ES-I3 (cell line): Measurements from ENCODE around the gene ARHGEF4.

Source experiments
- H3K36me3 ChIP-seq: 2 replicates; pipeline ENCODE4 v1.6.1; 2013; ENCODE audit warnings: mild to moderate bottlenecking, low read length, control low read depth, moderate library complexity; ENCODE audit not compliant: insufficient read depth
- H3K4me1 ChIP-seq: 2 replicates; pipeline ENCODE4 v1.6.1; 2013; ENCODE audit warnings: mild to moderate bottlenecking, control low read depth, low read length; ENCODE audit not compliant: insufficient read depth
- H3K9ac ChIP-seq: 2 replicates; pipeline ENCODE4 v1.6.1; 2013; ENCODE audit warnings: low read depth, mild to moderate bottlenecking, low read length, moderate library complexity
- H3K9me3 ChIP-seq: 2 replicates; pipeline ENCODE4 v1.6.1; 2013; ENCODE audit warnings: mild to moderate bottlenecking, low read length, moderate library complexity; ENCODE audit not compliant: control insufficient read depth, insufficient read depth

Gene ARHGEF4

GRCh38 chr2:131038258-131039100 lies 201.8 kb downstream of the ARHGEF4 start:
- Histone ChIP-seq H3K36me3 (no peaks in the 10 kb centered on the region), H3K4me1 (peaks cover 5% of the 10 kb centered on the region; the same call in 1 of the 2 replicates), H3K9me3 (no peaks in the 10 kb centered on the region), H3K9ac (no peak overlapping the region)

GRCh38 chr2:131039101-131039440 lies 202.4 kb downstream of the ARHGEF4 start:
- Histone ChIP-seq H3K4me1 (peaks cover 1% of the 10 kb centered on the region; the same call in 1 of the 2 replicates), H3K9me3 (no peaks in the 10 kb centered on the region), H3K36me3 (no peaks in the 10 kb centered on the region)

DNA sequence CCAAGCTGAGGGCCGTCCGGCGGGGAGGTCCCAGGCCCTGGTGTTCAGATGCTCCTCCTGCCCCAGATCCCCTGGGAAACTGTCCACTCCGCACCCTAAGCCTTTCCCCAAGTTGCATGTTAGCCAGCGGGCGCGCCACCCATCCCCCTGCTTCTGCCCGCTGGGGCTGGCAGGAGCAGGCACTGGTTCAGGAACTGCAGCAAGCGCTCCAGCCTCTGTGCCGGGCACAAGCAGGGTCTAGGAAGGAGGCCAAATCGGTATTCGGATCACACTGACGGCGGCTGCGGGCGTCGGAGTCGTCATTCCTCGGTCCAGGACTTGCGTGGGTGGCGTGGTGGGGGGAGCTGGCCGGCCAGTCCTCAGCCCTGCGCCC lies 202.8 kb downstream of the ARHGEF4 start:
- Histone ChIP-seq H3K36me3 (no peaks in the 10 kb centered on the region), H3K4me1 (no peaks in the 10 kb centered on the region; the same call in 1 of the 2 replicates), H3K9me3 (no peaks in the 10 kb centered on the region), H3K9ac (no peak overlapping the region)

More at GRCh38 chr2:131039101-131039440, 202.4 kb downstream of the ARHGEF4 start:
- no peak overlapping the region for H3K9ac ChIP-seq

- H3K9me3 ChIP-seq = no peaks in the 10 kb centered on the region
- H3K36me3 ChIP-seq = no peaks in the 10 kb centered on the region
- H3K9ac ChIP-seq = no peak overlapping the region
- no peaks in the 10 kb centered on the region; the same call in 1 of the 2 replicates for H3K4me1 ChIP-seq
Observed at GRCh38 chr2:131039908-131040660, 203.4 kb downstream of the ARHGEF4 start.

DNA sequence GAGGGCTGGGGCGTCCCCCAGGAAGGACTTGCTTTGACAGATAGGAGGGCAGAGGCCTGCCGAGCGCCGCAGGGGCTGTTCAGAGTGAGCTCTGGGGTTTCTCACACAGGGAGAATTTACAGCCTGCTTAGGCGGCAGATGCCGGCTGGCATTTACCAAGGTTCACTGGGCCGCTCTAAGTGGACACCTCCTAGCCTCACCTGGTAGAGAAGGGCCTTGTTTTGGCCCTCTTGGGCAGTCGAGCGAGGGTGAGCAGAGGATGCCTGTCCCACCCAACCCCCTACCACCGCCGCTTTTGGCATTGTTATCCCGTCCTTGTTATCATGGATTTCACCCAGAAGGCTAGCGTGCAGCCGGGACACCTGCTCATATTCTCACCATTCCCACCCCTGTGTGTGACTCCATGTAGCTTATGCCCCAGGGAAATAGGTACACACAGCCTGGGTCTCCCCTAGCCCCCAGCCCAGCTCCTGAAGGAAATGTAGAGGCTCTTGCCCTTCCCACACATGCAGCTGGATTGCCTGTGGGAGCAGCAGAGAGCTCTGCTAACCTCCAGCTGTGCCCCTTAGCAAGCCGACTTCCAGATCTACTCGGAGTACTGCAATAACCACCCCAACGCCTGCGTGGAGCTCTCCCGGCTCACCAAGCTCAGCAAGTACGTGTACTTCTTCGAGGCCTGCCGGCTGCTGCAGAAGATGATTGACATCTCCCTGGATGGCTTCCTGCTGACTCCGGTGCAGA lies 204.1 kb downstream of the ARHGEF4 start:
- Histone ChIP-seq H3K36me3 (no peaks in the 10 kb centered on the region), H3K9me3 (no peaks in the 10 kb centered on the region), H3K9ac (no peak overlapping the region), H3K4me1 (no peaks in the 10 kb centered on the region; the same call in 1 of the 2 replicates)

- Histone ChIP-seq H3K9ac (no peak overlapping the region), H3K4me1 (no peaks in the 10 kb centered on the region; the same call in 1 of the 2 replicates), H3K9me3 (no peaks in the 10 kb centered on the region), H3K36me3 (no peaks in the 10 kb centered on the region)
Observed at GRCh38 chr2:131041402-131042147, 204.9 kb downstream of the ARHGEF4 start.

GRCh38 chr2:131042148-131042775 lies 205.5 kb downstream of the ARHGEF4 start:
- H3K36me3 ChIP-seq = no peaks in the 10 kb centered on the region
- no peaks in the 10 kb centered on the region for H3K9me3 ChIP-seq
- no peaks in the 10 kb centered on the region; the same call in 1 of the 2 replicates for H3K4me1 ChIP-seq
- no peak overlapping the region for H3K9ac ChIP-seq

DNA sequence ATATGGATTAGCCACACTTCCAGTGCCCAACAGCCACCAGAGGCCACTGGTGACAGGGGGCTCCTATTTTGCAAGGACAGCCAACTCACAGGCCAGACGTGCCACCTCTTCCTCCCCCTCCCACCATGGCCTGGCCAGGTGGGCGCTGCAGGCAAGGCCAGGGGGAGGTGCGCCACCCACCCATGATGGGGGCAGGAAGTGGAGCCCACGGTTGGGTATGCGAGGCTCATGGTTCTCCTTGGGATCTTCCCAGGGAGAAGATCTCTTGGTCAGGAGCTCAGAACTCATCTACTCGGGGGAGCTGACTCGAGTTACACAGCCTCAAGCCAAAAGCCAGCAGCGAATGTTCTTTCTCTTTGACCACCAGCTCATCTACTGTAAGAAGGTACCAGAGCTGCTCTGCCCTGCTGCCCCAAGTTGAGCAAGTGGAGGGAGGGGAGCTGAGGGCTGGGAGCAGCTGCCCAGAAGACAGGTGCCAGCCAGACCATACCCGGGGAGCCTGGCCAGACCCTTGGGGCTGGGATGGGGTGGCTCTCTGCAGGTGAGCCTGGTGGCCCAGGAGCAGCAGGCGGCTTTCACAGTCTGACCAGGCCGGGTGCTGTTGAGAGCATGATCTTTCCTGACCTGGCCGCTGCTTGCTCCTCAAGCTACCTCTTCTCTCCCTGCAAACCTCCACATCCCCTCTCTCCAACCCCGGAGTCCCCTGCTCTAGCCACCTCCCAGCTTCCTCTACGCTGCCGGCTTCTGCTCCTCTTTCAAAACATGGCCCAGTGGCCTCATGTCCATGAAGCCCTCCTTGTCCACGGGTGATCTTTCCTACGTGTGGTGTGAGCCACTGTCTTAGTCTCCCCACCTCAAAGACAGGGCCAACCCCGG lies 206.7 kb downstream of the ARHGEF4 start:
- no peak overlapping the region for H3K9ac ChIP-seq
- H3K4me1 ChIP-seq = no peaks in the 10 kb centered on the region; the same call in 1 of the 2 replicates
- H3K36me3 ChIP-seq = no peaks in the 10 kb centered on the region
- no peaks in the 10 kb centered on the region; the same call in 1 of the 2 replicates for H3K9me3 ChIP-seq

DNA sequence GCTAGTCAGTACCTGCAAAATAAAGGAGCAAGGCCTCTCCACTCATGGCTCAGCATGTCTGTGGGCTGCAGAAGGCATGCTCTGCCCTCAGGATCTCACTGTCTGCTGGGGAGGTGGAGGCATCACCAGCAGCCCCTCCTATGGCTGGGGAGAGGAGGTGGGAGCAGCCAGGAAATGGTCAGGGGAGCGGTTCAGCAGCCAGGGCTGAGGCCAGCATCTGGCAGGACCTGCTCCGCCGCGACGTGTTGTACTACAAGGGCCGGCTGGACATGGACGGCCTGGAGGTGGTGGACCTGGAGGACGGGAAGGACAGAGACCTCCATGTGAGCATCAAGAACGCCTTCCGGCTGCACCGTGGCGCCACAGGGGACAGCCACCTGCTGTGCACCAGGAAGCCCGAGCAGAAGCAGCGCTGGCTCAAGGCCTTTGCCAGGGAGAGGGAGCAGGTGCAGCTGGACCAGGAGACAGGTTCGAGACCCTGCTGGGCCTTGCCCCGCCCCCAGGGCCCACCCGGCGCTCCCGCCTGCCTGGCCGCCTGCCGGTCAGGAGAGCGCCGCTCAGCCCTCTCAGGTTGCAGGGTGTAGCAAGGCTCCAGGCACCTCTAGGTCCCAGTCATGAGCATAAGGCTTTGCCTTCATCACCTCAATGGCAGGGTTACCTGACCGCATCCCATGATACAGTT lies 207.5 kb downstream of the ARHGEF4 start:
- Histone ChIP-seq H3K4me1 (no peaks in the 10 kb centered on the region; the same call in 1 of the 2 replicates), H3K36me3 (peaks cover 6% of the 10 kb centered on the region; the same call in 1 of the 2 replicates), H3K9me3 (no peaks in the 10 kb centered on the region; the same call in 1 of the 2 replicates), H3K9ac (no peak overlapping the region)

GRCh38 chr2:131044757-131045150 lies 208.0 kb downstream of the ARHGEF4 start:
- Histone ChIP-seq H3K4me1 (no peaks in the 10 kb centered on the region; the same call in 1 of the 2 replicates), H3K36me3 (peaks cover 6% of the 10 kb centered on the region; the same call in 1 of the 2 replicates), H3K9me3 (no peaks in the 10 kb centered on the region; the same call in 1 of the 2 replicates)

DNA sequence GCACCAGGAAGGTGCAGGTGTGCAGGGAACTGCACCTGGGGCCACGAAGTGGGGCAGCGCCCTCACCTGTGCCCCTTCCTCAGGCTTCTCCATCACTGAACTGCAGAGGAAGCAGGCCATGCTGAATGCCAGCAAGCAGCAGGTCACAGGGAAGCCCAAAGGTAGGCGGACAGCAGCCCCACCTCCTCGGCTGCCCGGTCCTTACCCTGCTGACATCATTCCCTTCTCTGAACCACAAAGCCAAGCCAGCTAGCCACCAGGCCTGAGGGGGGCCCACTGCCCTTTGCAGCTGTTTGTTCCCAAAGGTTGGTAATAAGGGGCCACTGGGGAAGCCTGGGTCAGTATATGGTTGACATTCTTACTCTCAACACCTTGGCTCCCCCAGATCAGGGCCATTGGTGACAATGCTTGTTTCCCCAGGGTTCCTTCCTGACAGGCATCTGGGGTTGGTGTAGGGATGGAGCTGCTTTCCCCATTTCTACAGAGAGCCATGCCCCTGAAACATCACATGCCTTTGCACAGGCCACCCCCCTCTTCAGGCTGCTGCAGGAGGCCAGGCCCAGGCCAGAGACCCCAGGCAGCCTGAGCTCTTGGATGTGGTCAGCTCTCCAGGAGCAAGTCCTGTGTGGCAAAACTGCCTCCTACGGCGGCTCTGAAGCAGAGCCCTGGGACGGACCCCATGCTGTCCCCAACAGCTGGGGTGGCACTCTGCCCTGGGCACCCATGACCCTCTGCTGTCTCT lies 208.7 kb downstream of the ARHGEF4 start:
- Histone ChIP-seq H3K4me1 (no peaks in the 10 kb centered on the region; the same call in 1 of the 2 replicates), H3K9me3 (no peaks in the 10 kb centered on the region; the same call in 1 of the 2 replicates), H3K9ac (no peak overlapping the region), H3K36me3 (peaks cover 6% of the 10 kb centered on the region)

More at GRCh38 chr2:131044757-131045150, 208.0 kb downstream of the ARHGEF4 start:
- H3K9ac ChIP-seq = no peak overlapping the region
